ENCODE results near the gene ITM2B. TPM values are rescaled to one million over a fixed set of nuclear protein-coding genes. Genes with fewer than 3 reads are reported as not detected.

Gene ITM2B
- total RNA-seq, 4 donors from 2014 or later: 299 to 343 (median 303) TPM

- Histone ChIP-seq H3K9me3 (no peaks in the 10 kb centered on the region), H3K4me1 (peaks cover 23 to 35% (median 32%) of the 10 kb centered on the region in 4 donors), H3K4me3 (peak within 1 kb of the TSS; percentile 78 to 96 (median 94)), H3K36me3 (peaks cover 0 to 14% (median 4%) of the 10 kb centered on the region in 4 donors), H3K27ac (replicated peaks in 1 of 4) (peak within 1 kb of the TSS; percentile 99 to 100 (median 99)), H3K27me3 (no peaks in the 10 kb centered on the region)
- TF ChIP-seq POLR2A (IDR thresholded peaks at IDR 0.05; ENCODE audit: low read depth) (peak; percentile 96), EP300 (IDR thresholded peaks at IDR 0.05) (no peak), CTCF (IDR thresholded peaks at IDR 0.05) (no peak), POLR2AphosphoS5 (IDR thresholded peaks at IDR 0.05) (peak; percentile 99)
- 0% methylated on average over 9 of the region's 96 CpGs for WGBS
- DNase-seq (ENCODE audit: extremely low spot score): peak; percentile 95
- intact Hi-C loops (cut with DNase I): loop anchor here (5.0 kb wide), 2 partner anchors 51 to 71 kb away; partner anchors contain the start of gene ITM2B
These were observed 70.5 kb downstream of the ITM2B start, which contains the start of gene RB1 for GRCh38 chr13:48303359-48304142. Gene RB1 (plus strand): TSS chr13:48303751. CDS start chr13:48303913, 162 bp downstream.

- peaks cover 23 to 40% (median 32%) of the 10 kb centered on the region in 4 donors for H3K4me1 ChIP-seq
- intact Hi-C loops (cut with DNase I): loop anchor here (5.0 kb wide), 2 partner anchors 52 to 72 kb away; partner anchors contain the start of gene ITM2B
- 0% methylated on average over 32 of the region's 36 CpGs for WGBS
These were observed 71.3 kb downstream of the ITM2B start for GRCh38 chr13:48304143-48304876.

DNA sequence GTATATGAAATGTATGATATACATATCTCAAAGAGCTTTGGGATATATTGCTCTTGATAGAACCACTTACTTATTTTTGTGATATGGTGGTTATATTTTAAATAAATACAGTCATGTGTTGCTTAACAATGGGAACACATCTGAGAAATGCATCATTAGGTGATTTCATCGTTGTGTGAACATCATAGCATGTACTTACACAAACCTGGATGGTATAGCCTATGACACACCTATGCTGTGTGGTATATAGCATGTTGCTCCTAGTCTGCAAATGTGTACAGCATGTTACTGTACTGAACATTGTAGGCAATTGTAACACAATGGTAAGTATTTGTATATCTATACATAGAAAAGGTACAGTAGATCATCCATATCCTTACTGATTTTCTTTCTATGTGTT, 78.2 kb downstream of the ITM2B start:
- peaks cover 6 to 39% (median 19%) of the 10 kb centered on the region in 4 donors for H3K4me1 ChIP-seq
- WGBS: 73% methylated on average over 1 of the region's 1 CpG
- H3K27ac ChIP-seq (replicated peaks in 1 of 4): no peak overlapping the region
- H3K27me3 ChIP-seq: no peaks in the 10 kb centered on the region
- H3K36me3 ChIP-seq: peaks cover 0 to 21% (median 8%) of the 10 kb centered on the region in 4 donors
- H3K9me3 ChIP-seq: no peaks in the 10 kb centered on the region
- intact Hi-C loops (cut with DNase I): no loop called here
- H3K4me3 ChIP-seq: no peak overlapping the region
- no peak for TF ChIP-seq EP300 (IDR thresholded peaks at IDR 0.05)
- no peak for TF ChIP-seq POLR2AphosphoS5 (IDR thresholded peaks at IDR 0.05)
- DNase-seq (ENCODE audit: extremely low spot score): no peak

More at GRCh38 chr13:48304143-48304876, 71.3 kb downstream of the ITM2B start:
- H3K4me3 ChIP-seq: peak overlapping the region; percentile 78 to 96 (median 94)
- peak overlapping the region; percentile 99 to 100 (median 99) for H3K27ac ChIP-seq (replicated peaks in 1 of 4)
- TF ChIP-seq POLR2A (IDR thresholded peaks at IDR 0.05; ENCODE audit: low read depth): no peak
- no peak for TF ChIP-seq CTCF (IDR thresholded peaks at IDR 0.05)
- TF ChIP-seq POLR2AphosphoS5 (IDR thresholded peaks at IDR 0.05): peak; percentile 34 to 53
- no peak for TF ChIP-seq EP300 (IDR thresholded peaks at IDR 0.05)
- H3K27me3 ChIP-seq: no peaks in the 10 kb centered on the region
- H3K36me3 ChIP-seq: peaks cover 0 to 14% (median 4%) of the 10 kb centered on the region in 4 donors
- no peak for DNase-seq (ENCODE audit: extremely low spot score)
- H3K9me3 ChIP-seq: no peaks in the 10 kb centered on the region

DNA sequence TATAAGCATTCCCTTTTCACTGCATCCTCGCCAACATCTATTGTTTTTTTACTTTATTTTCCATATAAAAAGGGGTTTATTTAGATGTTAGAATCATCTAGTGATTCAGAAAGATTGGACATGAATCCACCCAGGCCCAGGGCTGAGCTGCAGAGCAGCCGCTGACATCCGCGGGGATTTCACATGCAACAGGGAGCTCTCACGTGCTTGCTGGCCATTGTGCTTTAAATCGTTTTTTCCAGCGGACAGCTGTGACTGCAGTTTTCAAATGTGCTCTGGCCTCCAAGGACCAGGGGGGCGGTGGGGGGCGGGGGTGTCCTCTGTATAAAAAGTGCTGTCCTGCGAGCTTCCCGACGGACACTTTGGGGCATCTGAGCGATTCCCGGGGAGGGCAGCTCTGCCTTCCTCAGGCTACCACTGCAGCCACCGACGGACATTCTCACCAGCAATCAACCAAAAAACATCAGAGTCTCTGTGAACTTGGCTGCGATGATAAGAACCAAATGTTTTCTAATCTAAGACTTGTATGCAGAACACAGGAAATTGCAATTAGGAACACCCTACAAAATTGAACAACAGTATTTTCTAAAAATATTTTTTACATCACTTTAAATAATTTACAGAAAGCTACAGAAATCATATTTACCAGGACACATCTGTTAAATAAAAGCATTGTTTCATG, 83.1 kb downstream of the ITM2B start:
- DNase-seq (ENCODE audit: extremely low spot score): no peak
- H3K4me3 ChIP-seq: no peak overlapping the region
- 73% methylated on average over 17 of the region's 17 CpGs for WGBS
- H3K27ac ChIP-seq (replicated peaks in 1 of 4): no peak overlapping the region
- H3K9me3 ChIP-seq: no peaks in the 10 kb centered on the region
- peaks cover 0 to 19% (median 7%) of the 10 kb centered on the region in 4 donors for H3K4me1 ChIP-seq
- H3K36me3 ChIP-seq: peaks cover 0 to 43% (median 31%) of the 10 kb centered on the region in 4 donors
- TF ChIP-seq EP300 (IDR thresholded peaks at IDR 0.05): no peak
- no peak for TF ChIP-seq CTCF (IDR thresholded peaks at IDR 0.05)
- no peak for TF ChIP-seq POLR2A (IDR thresholded peaks at IDR 0.05; ENCODE audit: low read depth)
- TF ChIP-seq POLR2AphosphoS5 (IDR thresholded peaks at IDR 0.05): no peak
- intact Hi-C loops (cut with DNase I): no loop called here
- H3K27me3 ChIP-seq: no peaks in the 10 kb centered on the region
